Measurements from ENCODE around the gene CHCHD4. TPM values are rescaled to one million over a fixed set of nuclear protein-coding genes. Genes with fewer than 3 reads are reported as not detected.

The CHCHD4 gene
- total RNA-seq, 1 experiment from 2014 or later = 27.5 TPM

DNA sequence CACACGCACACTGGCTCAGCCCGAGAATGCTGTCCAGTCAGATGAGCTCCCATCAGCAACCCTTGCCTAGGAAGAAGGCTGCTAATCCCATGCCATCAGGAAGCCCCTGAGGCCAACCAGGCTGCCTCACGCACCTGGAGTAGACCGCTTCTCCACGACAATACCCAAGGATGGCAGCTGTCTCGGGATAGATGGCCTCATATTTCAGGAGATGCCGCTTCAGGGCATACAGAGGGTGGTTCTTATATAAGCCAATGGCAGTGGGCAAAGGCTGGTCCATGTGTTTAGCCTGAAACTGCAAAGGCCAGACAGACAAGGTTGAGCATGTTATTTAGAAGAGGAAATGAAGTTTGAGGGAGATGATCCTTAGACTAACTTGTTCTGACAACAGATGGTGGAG, 31.5 kb upstream of the CHCHD4 start:
- ChIA-PET POLR2A (no interaction called here), CTCF (interaction anchor here (1.0 kb wide), 1 partner anchor 260 kb away, joined by 3 read pairs; no protein-coding TSS in a partner anchor)
- ATAC-seq (no peak), DNase-seq (ENCODE audit: low spot score) (no peak)
- peak overlapping the region; percentile 26; the same call in 1 of the 2 replicates for H3K27ac Mint-ChIP-seq
- no peak overlapping the region for H3K4me3 Mint-ChIP-seq
- no peaks in the 10 kb centered on the region; the same call in 1 of the 2 replicates for H3K4me1 Mint-ChIP-seq
- TF ChIP-seq, protein P1, sequence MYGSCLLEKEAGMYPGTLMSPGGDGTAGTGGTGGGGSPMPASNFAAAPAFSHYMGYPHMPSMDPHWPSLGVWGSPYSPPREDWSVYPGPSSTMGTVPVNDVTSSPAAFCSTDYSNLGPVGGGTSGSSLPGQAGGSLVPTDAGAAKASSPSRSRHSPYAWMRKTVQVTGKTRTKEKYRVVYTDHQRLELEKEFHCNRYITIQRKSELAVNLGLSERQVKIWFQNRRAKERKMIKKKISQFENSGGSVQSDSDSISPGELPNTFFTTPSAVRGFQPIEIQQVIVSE (CRISPR knock-in tag; IDR thresholded peaks at IDR 0.05; ENCODE audit: borderline replicate concordance) = no peak
- TF ChIP-seq, protein P2, sequence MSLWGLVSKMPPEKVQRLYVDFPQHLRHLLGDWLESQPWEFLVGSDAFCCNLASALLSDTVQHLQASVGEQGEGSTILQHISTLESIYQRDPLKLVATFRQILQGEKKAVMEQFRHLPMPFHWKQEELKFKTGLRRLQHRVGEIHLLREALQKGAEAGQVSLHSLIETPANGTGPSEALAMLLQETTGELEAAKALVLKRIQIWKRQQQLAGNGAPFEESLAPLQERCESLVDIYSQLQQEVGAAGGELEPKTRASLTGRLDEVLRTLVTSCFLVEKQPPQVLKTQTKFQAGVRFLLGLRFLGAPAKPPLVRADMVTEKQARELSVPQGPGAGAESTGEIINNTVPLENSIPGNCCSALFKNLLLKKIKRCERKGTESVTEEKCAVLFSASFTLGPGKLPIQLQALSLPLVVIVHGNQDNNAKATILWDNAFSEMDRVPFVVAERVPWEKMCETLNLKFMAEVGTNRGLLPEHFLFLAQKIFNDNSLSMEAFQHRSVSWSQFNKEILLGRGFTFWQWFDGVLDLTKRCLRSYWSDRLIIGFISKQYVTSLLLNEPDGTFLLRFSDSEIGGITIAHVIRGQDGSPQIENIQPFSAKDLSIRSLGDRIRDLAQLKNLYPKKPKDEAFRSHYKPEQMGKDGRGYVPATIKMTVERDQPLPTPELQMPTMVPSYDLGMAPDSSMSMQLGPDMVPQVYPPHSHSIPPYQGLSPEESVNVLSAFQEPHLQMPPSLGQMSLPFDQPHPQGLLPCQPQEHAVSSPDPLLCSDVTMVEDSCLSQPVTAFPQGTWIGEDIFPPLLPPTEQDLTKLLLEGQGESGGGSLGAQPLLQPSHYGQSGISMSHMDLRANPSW (CRISPR knock-in tag; conservative IDR thresholded peaks at IDR 0.05; ENCODE audit: low read depth) = no peak
- TF ChIP-seq, protein P3, sequence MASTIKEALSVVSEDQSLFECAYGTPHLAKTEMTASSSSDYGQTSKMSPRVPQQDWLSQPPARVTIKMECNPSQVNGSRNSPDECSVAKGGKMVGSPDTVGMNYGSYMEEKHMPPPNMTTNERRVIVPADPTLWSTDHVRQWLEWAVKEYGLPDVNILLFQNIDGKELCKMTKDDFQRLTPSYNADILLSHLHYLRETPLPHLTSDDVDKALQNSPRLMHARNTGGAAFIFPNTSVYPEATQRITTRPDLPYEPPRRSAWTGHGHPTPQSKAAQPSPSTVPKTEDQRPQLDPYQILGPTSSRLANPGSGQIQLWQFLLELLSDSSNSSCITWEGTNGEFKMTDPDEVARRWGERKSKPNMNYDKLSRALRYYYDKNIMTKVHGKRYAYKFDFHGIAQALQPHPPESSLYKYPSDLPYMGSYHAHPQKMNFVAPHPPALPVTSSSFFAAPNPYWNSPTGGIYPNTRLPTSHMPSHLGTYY (CRISPR knock-in tag; IDR thresholded peaks at IDR 0.05) = no peak
- TF ChIP-seq GRHL2 (CRISPR knock-in tag; IDR thresholded peaks at IDR 0.05; ENCODE audit: insufficient replicate concordance, severe bottlenecking) = no peak
- TF ChIP-seq NFYB (CRISPR knock-in tag; conservative IDR thresholded peaks at IDR 0.05; ENCODE audit: low read depth) = no peak
- no peak for TF ChIP-seq ATF1 (CRISPR knock-in tag; IDR thresholded peaks at IDR 0.05)
- TF ChIP-seq JUN (CRISPR knock-in tag; IDR thresholded peaks at IDR 0.05) = no peak
- no peak for TF ChIP-seq ZNF121 (CRISPR knock-in tag; IDR thresholded peaks at IDR 0.05)
- H3K27me3 Mint-ChIP-seq (ENCODE audit: low read depth) = no peaks in the 10 kb centered on the region
- peaks cover 58% of the 10 kb centered on the region for H3K36me3 Mint-ChIP-seq
- H3K9me3 Mint-ChIP-seq = peaks cover 5% of the 10 kb centered on the region

DNA sequence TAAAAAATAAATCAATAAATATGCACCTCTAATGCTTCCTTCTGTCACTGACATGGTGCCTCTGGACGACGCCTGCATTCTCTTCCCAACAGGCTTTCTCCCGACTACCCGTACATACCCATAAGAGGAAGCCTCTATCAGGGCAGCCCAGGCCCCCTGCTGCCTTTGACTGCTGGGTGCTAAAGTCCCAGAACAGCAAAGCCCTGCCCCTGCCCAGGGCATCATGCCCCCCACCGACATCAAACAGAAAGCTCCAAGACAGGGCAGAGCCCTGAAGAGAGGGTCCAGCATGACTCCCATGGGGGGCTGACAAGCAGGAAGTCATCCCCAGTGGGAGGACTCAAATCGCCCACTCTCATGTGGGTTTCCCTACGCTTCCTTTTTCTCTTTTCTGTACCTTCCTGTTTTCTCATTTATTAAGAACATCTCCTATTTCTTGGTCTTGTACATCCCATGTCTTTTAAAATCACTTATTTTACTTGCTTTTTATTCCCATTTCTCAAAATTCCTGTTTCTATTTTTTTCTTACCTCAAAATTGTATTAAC, 30.3 kb upstream of the CHCHD4 start:
- H3K4me3 Mint-ChIP-seq = no peak overlapping the region
- ChIA-PET CTCF (interaction anchor here (0.9 kb wide), 1 partner anchor 10 kb away, joined by 4 read pairs; no protein-coding TSS in a partner anchor), POLR2A (no interaction called here)
- no peaks in the 10 kb centered on the region for H3K9me3 Mint-ChIP-seq
- TF ChIP-seq, protein P4, sequence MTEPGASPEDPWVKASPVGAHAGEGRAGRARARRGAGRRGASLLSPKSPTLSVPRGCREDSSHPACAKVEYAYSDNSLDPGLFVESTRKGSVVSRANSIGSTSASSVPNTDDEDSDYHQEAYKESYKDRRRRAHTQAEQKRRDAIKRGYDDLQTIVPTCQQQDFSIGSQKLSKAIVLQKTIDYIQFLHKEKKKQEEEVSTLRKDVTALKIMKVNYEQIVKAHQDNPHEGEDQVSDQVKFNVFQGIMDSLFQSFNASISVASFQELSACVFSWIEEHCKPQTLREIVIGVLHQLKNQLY (CRISPR knock-in tag; IDR thresholded peaks at IDR 0.05) = no peak
- TF ChIP-seq ZNF423 (CRISPR knock-in tag; IDR thresholded peaks at IDR 0.05) = peak; percentile 25; the same call in 1 of the 2 replicates
- no peak overlapping the region for H3K27ac Mint-ChIP-seq
- H3K27me3 Mint-ChIP-seq (ENCODE audit: low read depth) = no peaks in the 10 kb centered on the region
- no peaks in the 10 kb centered on the region; the same call in 1 of the 2 replicates for H3K4me1 Mint-ChIP-seq
- H3K36me3 Mint-ChIP-seq = peaks cover 46% of the 10 kb centered on the region
- ATAC-seq = no peak
- no peak for DNase-seq (ENCODE audit: low spot score)

DNA sequence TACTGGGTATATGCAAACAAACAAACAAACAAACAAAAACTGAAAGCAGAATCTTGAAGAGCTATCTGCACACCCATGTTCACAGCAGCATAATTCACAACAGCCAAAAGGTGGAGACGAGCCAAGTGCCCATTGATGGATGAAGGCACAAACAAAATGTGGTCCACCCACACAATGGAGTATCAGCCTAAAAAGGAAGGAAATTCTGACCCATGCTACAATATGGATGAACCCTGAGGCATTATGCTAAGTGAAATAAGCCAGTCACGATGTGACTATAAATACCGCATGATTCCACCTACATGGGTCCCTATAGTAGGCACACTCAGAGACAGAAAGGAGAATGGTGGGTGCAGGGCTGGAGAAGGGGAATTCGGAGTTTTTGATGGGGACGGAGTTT, 29.6 kb upstream of the CHCHD4 start:
- Mint-ChIP-seq H3K4me1 (no peaks in the 10 kb centered on the region; the same call in 1 of the 2 replicates), H3K27ac (no peak overlapping the region), H3K9me3 (no peaks in the 10 kb centered on the region), H3K4me3 (no peak overlapping the region), H3K36me3 (peaks cover 40% of the 10 kb centered on the region), H3K27me3 (ENCODE audit: low read depth) (no peaks in the 10 kb centered on the region)
- POLR2A ChIA-PET = no interaction called here
- ATAC-seq = no peak
- no peak for DNase-seq (ENCODE audit: low spot score)
- CTCF ChIA-PET = interaction anchor here (1.6 to 2.3 kb wide), 2 partner anchors 62 to 258 kb away, joined by 5 to 10 read pairs; no protein-coding TSS in a partner anchor
- TF ChIP-seq, protein P5, sequence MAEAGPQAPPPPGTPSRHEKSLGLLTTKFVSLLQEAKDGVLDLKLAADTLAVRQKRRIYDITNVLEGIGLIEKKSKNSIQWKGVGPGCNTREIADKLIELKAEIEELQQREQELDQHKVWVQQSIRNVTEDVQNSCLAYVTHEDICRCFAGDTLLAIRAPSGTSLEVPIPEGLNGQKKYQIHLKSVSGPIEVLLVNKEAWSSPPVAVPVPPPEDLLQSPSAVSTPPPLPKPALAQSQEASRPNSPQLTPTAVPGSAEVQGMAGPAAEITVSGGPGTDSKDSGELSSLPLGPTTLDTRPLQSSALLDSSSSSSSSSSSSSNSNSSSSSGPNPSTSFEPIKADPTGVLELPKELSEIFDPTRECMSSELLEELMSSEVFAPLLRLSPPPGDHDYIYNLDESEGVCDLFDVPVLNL (CRISPR knock-in tag; IDR thresholded peaks at IDR 0.05; ENCODE audit: borderline replicate concordance, low read depth) = no peak
- TF ChIP-seq, protein P6, sequence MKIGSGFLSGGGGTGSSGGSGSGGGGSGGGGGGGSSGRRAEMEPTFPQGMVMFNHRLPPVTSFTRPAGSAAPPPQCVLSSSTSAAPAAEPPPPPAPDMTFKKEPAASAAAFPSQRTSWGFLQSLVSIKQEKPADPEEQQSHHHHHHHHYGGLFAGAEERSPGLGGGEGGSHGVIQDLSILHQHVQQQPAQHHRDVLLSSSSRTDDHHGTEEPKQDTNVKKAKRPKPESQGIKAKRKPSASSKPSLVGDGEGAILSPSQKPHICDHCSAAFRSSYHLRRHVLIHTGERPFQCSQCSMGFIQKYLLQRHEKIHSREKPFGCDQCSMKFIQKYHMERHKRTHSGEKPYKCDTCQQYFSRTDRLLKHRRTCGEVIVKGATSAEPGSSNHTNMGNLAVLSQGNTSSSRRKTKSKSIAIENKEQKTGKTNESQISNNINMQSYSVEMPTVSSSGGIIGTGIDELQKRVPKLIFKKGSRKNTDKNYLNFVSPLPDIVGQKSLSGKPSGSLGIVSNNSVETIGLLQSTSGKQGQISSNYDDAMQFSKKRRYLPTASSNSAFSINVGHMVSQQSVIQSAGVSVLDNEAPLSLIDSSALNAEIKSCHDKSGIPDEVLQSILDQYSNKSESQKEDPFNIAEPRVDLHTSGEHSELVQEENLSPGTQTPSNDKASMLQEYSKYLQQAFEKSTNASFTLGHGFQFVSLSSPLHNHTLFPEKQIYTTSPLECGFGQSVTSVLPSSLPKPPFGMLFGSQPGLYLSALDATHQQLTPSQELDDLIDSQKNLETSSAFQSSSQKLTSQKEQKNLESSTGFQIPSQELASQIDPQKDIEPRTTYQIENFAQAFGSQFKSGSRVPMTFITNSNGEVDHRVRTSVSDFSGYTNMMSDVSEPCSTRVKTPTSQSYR (CRISPR knock-in tag; IDR thresholded peaks at IDR 0.05) = no peak
- TF ChIP-seq, protein P7, sequence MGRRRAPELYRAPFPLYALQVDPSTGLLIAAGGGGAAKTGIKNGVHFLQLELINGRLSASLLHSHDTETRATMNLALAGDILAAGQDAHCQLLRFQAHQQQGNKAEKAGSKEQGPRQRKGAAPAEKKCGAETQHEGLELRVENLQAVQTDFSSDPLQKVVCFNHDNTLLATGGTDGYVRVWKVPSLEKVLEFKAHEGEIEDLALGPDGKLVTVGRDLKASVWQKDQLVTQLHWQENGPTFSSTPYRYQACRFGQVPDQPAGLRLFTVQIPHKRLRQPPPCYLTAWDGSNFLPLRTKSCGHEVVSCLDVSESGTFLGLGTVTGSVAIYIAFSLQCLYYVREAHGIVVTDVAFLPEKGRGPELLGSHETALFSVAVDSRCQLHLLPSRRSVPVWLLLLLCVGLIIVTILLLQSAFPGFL (CRISPR knock-in tag; IDR thresholded peaks at IDR 0.05; ENCODE audit: borderline replicate concordance) = no peak
- TF ChIP-seq ZNF263 (CRISPR knock-in tag; IDR thresholded peaks at IDR 0.05; ENCODE audit: low read depth) = no peak
- TF ChIP-seq SMAD4 (CRISPR knock-in tag; IDR thresholded peaks at IDR 0.05) = no peak
- TF ChIP-seq TEAD4 (CRISPR knock-in tag; IDR thresholded peaks at IDR 0.05) = no peak
